HG02885 (cell line): Measurements from ENCODE around the gene EXOC6.

Experiments used
- ATAC-seq: cut with Tn5 transposase; IDR thresholded peaks from one replicate; pipeline ENCODE4 v1.9.1; 2021; ENCODE audit warnings: mild to moderate bottlenecking; ENCODE audit not compliant: unreplicated experiment, poor library complexity

The EXOC6 gene

GRCh38 chr10:92832121-92832520 lies 16.2 kb upstream of the EXOC6 start:
- ATAC-seq = no peak

- ATAC-seq = no peak
Measured at GRCh38 chr10:92832998-92833650, 15.2 kb upstream of the EXOC6 start.

DNA sequence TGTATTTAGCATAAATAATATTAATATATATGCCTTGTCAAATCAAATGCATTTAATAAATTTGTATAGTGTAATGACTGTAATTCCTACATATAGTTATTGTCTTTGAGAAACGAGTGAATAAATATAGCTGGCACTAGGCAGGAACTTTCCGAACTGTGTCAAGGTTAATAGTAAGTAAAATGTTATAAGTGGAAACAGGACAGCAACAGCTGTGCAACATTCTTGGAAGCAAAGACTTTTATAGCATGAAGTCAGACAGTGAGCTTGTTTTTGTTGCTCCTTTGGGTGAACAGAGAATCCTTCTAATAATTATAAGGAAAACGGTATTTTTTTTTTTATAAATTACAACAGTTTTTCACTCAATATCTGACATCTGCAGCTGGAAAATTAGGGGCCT lies 14.0 kb upstream of the EXOC6 start:
- no peak for ATAC-seq

- ATAC-seq = no peak
Measured at GRCh38 chr10:92834986-92835385, 13.3 kb upstream of the EXOC6 start.

GRCh38 chr10:92837456-92837855 lies 10.9 kb upstream of the EXOC6 start:
- no peak for ATAC-seq

DNA sequence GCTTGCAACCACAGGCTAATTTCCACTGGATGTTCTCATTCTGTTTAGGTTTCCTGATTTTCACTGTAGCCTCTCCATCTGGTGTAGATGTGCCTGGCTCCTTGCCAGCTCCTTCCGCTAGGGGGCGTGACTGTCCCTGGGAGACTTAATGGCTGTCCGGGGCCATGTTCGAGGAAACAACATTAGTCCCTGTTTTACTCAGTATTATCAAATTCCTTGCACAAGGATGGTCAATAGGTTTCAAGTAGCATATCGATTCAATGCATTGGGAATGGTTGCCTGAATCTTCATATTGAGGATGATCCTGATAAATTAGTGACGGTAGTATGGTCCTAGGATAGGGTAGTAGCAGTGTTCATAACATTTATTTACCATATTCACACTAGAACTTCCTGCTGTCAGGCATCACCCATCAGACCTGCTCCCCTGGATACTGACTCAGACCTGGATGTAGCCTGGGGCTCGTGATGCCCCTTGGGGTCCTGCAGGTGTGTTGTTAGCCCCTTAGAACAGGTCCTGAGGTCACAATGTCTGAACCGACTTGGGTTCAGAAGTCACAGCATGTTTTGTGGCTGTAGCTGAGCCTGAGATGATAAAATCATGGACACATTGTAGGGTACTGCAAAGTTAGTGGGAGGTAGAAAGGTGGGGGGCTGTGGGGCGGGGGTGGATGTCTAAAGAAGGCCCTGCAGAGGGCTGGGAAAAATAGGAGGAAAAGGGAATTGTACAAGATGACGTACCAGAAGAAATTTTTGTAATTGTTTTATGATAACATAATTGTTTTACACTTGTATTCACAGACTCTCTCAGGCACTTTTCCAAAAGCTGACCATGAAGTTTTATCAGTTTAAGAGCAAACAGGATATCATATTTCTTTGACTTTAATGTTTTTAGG lies 8.9 kb upstream of the EXOC6 start:
- ATAC-seq = no peak

DNA sequence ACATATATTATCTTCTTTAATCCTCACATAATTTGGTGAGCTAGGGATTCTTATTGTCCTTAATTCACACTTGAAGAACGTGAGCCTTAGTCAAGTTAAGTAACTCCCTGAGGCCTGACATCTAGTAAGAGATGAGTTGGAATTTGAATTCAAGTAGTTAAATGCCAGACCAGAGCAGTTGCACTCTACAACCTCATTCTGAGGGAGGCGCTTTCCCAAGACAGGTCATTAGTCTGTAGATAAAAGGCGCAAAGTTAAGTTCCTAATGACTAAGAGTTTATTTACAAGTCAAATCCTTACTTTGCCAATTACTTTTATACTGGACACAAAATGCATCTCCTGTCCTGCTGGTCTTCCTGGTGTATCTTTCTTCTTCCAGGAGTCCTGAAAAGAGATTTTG lies 3.6 kb upstream of the EXOC6 start:
- no peak for ATAC-seq

- no peak for ATAC-seq
Measured at GRCh38 chr10:92845921-92846320, 2.4 kb upstream of the EXOC6 start.

- no peak for ATAC-seq
Measured at GRCh38 chr10:92846344-92846743, 2.0 kb upstream of the EXOC6 start.

DNA sequence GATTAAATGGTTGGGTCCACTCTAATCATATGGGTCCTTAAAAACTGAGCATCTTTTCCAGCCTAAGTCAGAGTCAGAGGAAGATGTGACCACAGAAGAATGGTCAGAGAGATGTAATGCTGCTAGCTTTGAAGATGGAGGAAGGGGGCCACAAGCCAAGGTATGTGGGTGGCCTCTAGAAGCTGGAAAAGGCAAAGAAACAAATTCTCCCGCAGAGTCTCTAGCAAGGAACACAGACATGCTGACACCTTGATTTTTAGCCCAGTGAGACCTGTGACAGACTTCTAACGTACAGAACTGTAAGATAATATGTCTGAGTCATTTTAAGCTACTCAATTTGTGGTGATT lies 1.5 kb upstream of the EXOC6 start:
- ATAC-seq = no peak

DNA sequence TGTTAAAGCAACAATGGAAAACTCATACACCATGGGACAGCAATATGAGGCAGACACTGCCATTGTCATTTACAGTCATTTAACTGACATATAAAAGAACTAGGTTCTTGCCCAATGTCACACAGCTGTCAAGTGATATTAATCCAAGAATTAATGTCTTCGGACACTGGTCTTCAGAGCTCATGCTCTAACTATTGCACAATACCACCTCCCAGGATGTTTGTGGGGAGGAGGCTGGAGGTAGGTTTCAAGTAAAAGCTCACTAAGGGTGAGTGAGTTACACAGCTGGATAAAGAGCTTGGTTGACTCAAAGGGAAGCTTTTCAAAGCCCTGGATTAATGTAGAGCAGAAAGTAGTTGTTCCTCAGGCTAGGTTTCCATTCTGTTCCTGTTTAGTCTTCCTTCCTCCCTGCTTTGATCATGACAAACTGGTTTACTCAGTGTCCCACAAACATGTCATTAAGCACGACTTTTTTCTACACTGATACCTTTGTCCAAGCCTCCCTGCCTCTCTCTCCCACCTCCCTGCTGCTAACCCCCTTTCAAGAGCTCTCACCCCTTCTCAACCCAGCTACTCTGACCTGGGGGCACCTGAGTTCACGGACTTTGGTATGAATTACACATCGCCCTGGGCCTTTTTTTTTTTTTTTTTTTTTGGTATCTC lies 987 bp upstream of the EXOC6 start:
- ATAC-seq = no peak

DNA sequence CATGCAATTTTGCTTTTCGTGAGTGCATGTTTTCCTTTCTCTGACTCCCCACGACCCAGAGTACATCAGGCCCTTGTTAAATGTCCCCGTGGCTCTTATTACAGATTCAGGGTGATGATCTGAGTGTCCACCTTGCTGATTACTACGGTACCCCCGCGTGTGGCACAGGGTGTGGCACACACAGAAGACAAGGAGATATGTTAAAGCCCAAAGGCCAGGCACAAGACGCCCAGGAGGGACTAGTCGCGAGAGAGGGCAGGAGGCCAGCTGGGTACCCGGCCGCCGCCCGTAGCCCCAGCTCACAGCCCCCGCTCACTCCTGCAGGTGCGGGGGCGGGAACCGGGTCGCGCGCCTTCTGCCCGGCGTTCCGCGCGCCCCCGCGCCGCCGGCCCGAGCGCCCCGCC lies 281 bp upstream of the EXOC6 start:
- no peak for ATAC-seq

DNA sequence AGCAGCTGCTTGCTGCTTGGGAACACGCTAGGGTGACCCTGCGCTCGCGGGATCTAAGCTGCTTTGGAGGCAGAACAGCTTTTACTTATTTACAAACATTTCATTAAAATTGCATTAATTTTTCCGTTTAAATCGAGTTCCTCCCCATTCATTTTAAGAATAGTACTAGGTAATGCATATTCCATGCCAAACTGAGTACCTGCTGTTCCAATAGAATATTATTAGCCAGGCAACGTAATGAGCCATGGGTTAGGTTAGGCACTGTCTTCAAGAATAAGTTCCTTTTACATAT lies 860 bp downstream of the EXOC6 start:
- no peak for ATAC-seq

DNA sequence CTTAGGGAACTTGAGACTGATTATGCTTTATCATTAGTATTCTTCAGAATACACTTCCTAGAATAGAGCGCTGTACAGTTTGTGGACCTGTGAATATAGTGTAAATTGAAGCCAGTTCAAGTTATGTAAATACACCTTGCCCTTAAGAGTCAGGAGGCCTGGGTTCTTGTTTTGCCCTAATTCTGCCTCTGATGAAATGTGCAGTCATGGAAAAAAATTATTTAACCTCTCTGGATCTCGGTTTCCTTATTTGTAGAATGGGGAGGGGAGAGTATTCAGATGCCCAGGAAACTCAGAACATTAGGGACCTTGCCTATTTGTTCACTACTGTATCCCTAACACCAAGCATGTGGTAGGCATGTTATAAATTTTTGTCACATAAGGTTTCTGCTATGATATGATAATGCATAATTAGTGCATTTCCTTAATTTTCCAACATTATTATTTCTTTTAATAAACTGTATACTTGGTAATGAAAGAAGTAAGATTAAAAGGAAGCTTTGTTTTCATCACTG lies 1.3 kb downstream of the EXOC6 start:
- ATAC-seq = no peak

- ATAC-seq = no peak
Measured at GRCh38 chr10:92850185-92850584, 1.9 kb downstream of the EXOC6 start.

DNA sequence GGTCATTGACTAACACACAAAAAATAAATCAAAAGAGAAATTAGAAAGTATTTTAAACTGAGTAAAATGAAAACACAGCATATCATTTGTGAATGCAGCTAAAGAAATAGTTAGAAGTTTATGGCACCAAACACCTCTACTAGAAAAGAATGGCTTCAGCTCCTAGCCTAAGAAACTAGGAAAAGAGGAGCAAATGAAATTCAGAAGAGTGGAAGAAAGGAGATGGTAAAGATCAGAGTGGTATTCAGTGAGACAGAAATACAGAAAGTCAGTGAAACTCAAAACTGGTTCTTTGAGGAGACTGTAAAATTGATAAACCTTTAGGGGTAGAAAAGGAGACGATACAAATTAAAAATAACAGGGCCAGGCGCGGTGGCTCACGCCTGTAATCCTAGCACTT lies 2.7 kb downstream of the EXOC6 start:
- no peak for ATAC-seq

- no peak for ATAC-seq
Measured at GRCh38 chr10:92855560-92855959, 7.2 kb downstream of the EXOC6 start.

DNA sequence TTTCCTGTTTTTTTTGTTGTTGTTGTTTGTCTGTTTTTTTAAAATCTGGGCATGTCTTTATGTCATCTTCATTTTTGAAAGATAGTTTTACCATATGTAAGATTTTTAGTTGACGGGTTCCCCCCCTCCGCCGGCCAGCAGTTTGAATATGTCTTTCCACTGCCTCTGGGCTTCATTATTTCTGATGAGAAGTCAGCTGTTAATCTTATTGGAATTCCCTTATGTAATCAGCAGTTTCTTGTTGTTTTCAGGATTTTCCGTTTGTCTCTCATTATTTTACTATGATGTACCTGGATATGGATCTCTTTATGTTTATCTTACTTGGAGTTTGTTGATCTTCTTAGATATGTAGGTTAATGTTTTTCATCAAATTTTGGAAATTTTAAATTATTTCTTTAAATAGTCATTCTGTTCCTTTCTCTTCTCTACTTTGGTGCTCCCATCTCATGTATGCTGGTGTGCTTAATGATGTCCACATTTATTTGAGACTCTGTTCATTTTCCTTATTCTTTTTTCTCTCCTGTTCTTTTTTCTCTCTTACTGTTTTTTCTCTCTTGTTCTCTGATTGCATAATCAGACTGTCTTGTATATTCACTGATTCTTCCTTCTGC lies 9.7 kb downstream of the EXOC6 start:
- no peak for ATAC-seq

DNA sequence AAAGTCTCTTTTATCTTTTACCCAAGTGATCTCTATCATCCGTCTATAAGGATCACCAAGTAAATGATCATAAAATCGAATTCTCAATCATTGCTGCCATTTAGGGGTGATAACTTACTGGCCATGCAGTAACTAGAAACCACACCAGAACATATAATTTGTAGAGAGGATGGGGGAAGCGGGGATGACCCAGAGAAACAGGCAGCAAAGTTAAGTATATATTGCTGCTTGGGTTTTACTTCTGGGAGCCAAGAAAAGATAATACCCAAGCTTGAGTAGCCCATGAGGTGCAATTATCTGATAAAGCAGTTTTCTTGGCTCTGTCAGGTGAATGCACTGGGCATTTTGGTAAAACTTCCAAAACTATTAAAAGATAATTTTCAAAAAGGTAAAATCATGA lies 18.9 kb downstream of the EXOC6 start:
- ATAC-seq = no peak

- no peak for ATAC-seq
Measured at GRCh38 chr10:92868036-92868435, 19.7 kb downstream of the EXOC6 start.

DNA sequence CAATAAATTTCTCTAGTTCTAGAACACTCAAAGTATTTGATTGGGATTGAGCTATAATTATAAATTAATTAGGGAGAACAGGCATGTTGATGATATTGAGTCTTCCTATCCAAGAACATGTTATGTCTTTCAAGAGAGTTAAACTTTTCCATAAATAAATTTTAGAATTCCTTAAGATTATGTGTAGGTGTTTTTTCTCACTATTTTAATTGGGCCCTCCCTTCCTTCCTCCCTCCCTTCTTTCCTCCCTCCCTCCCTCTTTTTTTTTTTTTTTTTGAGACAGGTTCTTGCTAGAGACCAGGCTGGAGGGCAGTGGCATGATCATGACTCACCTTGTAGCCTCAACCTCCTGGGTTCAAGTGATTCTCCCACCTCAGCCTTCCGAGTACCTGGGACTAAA lies 20.2 kb downstream of the EXOC6 start:
- ATAC-seq = no peak
